SHP77 treated with DMSO at 0.1 percent for 48 hours (cell line): ENCODE data around the gene KLF11.
A peak's percentile ranks its signal among the peaks of the same experiment; 100 is the strongest.

ENCODE experiments used
- DNase-seq: peaks from one replicate; lab custom pipeline; 2025; lab: John Stamatoyannopoulos, UW

KLF11 gene

GRCh38 chr2:10042301-10043161, 819 bp upstream of the KLF11 start:
- no peak for DNase-seq

DNA sequence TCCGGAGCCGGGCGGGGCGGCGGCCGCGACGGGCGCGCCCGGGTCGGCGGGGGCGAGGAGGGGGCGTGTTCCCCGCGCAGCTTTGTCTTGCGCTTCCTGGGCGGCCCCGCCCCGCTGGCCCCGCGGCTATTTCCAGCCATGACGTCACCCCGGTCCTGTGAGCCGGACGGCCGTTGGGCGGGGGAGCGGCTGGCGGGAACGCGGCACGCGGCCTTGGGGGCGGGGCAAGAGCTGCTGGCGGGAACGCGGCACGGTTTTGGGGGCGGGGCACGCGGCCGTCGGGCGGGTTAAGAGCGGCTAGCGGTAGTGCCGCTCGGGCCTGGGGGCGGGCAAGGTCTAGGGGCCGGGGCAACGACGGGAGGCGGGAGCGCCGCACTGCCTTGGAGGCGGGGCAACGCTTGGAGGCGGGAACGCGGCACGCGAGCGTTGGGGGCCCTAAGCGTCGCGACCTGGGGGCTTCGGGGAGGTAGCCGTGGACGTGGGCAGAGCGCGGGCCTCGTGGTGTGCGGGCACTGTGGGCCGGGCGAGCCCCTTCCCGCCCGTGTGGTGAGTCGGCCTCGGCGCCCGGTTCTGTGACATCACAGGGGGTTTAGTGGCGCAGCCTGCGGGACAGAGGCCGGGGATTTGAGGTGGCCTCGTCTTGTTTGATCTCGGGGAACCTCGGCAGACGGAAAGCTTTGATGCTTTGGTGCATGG, 704 bp downstream of the KLF11 start:
- DNase-seq = peak; percentile 64

GRCh38 chr2:10045561-10046355, 2.4 kb downstream of the KLF11 start:
- no peak for DNase-seq

- DNase-seq = no peak
Observed at GRCh38 chr2:10046931-10047330, 3.6 kb downstream of the KLF11 start.

DNA sequence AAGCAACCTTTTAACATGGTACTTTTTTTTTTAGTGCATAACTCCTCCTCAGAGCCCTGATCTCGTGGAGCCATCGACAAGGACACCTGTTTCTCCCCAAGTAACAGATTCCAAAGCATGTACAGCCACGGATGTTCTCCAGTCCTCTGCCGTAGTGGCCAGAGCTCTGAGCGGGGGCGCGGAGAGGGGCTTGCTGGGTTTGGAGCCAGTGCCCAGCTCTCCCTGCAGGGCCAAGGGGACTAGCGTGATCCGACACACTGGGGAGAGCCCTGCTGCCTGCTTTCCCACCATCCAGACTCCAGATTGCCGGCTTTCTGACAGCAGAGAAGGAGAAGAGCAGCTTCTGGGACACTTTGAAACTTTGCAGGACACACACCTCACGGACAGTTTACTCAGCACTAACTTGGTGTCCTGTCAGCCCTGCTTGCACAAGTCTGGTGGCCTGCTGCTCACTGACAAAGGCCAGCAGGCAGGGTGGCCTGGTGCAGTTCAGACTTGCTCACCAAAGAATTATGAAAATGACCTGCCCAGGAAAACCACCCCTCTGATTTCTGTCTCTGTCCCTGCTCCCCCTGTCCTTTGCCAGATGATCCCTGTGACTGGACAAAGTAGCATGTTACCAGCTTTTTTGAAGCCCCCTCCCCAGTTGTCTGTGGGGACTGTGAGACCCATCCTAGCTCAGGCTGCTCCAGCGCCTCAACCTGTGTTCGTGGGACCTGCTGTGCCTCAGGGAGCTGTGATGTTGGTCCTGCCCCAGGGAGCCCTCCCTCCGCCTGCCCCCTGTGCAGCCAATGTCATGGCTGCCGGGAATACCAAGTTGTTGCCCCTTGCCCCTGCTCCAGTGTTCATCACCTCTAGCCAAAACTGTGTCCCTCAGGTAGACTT, 4.5 kb downstream of the KLF11 start:
- no peak for DNase-seq

- DNase-seq = peak; percentile 66
Observed at GRCh38 chr2:10048501-10049171, 5.3 kb downstream of the KLF11 start.

DNA sequence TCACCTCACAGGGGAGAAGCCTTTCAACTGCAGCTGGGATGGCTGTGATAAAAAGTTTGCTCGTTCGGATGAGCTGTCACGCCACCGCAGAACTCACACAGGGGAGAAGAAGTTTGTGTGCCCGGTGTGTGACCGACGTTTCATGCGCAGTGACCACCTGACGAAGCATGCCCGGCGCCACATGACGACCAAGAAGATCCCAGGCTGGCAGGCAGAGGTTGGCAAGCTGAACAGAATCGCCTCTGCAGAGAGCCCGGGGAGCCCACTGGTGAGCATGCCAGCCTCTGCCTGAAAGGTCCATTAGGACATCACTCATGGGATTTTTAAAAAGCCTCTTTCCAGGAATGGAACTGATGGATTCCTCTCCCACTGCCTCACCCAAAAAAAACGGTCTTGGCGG, 8.9 kb downstream of the KLF11 start:
- DNase-seq = no peak

- DNase-seq = no peak
Observed at GRCh38 chr2:10053351-10053750, 10.0 kb downstream of the KLF11 start.

DNA sequence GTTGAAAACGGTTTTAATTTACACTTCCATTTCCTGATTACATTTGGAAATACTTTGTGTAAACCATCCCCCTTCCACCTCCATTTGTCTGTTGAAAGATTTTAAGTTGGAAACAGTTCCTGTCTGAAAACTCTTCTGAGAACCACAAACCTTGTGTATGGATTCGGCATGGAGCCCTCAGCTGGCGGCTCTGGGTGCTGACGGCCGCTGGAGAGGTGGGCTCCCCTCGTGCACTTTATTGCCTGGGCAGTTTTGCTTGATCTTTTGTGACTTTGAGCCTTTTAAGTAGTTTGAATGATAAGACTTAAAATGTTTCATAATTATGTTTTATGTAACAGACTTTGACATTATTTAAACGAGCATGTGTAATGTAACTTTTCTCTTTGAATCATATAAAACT, 11.1 kb downstream of the KLF11 start:
- no peak for DNase-seq

DNA sequence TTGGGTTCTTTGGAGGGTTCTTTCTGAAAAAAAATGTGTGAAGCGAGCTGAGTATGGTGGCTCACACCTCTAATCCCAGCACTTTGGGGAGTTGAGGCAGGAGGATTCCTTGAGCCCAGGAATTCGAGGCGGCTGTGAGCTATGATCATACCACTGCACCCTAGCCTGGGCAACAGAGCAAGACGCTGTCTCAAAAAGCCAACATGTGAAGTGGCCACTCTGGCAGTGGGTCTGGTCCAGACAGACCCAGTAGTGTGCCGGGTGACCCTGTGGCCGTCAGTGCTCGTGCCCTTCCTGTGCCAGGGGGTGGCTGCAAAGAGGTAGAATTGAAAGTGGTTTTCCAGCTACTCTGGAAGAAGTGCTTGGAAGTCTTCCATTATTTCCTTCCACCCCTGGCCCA, 11.6 kb downstream of the KLF11 start:
- DNase-seq = no peak

DNA sequence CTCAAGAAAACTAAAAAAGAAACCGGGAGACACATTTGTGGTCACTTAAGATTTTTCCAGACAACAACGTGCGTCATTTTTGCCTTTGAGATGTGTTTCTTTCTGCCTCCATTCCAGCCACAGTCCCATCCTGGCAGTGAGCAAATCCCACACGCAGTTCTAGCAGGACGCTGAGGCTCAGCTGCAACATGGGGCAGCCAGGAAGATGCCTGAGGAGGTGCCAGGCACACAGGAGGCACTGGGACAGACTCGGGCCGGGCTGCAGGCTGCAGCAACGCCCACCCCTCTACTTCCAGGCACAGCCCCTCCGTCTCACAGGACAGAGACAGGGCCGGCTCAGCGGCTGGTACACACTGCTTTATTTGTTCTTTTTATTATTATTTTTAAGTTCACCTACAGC, 13.1 kb downstream of the KLF11 start:
- DNase-seq = no peak

DNA sequence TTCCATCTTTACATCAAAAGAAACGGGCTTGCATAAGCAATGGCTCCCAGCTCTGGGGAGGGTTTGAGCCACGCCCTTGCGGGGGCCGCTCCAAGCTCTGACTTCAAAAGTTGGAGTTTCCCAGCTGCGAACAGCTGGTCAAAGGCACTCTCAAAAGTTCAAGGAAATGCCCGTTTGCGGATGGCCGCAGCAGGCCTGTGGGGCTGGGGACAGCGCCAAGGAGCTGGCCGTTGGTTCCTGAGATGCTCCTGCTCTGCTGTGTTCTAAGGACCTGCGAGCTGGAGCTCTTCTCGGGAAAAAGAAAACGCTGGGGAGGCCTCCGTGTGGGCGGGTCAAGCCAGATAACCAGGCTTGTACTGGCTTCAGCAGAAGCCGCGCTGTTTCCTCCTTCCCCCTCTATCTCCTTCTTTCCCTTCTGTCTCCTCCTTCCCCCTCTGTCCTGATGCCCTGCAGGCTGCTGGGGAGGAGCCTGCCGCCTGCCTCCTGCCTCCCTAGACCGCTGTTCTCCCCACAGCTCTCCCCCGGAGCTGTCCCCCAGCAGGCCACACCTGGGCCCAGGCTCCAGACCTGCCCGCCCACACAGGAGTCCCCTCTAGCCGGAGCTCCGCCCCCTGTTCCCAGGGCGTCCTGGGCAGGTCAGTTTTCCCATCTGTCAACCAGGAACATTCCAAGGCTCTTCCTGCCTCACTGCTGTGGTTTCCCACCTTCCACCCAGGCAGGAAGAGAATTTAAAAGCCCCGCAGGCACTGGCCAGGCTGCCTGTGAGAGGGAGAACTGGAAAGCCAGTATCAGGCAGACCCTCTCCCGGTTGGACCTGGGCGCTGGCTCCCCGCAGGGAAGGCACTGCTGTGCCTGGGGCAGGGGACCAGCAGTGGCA, 14.1 kb downstream of the KLF11 start:
- no peak for DNase-seq

DNA sequence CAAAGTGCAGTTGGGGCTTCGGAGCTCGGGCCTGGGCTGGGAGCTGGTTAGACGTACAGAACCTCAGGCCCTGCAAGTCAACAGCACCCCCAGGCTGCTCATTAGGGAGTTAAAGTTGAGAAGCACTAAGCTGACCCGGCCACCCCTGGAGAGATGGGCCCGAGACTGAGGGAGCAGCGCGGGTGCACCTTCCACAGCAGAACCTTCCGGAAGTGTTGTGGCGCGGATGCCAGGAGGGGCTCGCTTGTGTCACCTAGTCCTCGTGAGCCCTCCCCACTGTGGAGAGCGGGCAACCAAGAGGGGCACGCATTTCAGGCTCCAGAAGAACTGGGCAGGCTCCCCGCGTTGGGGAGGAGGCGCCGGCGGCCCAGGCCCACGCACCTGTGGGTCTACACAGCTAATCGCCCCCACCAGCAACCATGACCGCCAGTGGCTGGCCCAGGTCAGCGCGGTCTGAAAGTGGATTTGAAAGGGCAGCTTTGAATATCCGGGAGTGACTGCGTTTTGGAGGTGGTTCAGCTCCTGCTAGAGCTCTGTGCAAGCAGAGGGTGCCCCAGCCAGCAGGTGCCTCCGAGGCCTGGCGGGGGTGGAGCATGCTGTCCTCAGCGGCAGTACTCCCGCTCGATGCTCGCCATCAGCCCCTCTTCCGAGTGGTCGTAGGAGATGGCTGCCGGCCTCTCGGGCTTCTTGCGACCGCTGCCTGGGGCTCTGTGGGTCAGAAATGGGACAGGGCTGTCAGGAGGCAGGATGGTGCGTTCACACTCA, 15.1 kb downstream of the KLF11 start:
- no peak for DNase-seq

- DNase-seq = no peak
Observed at GRCh38 chr2:10059016-10059351, 15.6 kb downstream of the KLF11 start.

DNA sequence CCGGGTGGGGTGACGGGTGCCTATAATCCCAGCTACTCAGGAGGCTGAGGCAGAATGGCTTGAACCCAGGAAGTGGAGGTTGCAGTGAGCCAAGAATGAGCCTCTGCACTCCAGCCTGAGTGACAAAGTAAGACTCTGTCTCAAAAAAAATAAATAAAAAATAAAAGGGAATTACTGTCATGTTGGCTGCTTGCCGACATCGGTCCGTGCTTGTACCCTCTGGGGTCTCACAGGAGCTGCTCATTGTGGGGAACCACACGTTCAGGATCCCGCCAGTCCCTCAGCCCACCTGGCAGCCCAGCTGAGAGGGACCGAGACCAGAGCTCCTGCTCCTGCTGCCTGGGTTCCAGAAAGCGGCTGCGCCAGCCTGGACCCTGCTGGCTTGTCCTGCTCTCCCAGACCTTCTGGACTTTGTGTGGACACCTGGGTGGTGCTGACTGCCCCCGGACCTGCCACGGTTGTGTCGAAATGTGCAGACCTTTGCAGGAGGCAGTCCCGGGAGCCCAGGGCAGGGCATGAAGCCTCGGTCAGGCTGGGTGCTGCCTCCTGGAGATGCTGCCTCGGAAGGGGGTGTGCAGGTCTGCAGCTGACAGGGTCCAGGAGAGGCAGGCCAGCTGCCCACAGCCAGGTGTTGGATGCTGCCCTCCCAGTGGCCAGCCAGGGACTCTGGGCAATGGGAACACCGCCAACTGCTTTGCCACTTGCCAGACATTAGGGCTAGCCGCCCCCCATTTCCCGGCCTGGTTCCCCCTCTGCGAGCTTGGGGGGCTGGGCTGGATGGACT, 16.4 kb downstream of the KLF11 start:
- DNase-seq = no peak

DNA sequence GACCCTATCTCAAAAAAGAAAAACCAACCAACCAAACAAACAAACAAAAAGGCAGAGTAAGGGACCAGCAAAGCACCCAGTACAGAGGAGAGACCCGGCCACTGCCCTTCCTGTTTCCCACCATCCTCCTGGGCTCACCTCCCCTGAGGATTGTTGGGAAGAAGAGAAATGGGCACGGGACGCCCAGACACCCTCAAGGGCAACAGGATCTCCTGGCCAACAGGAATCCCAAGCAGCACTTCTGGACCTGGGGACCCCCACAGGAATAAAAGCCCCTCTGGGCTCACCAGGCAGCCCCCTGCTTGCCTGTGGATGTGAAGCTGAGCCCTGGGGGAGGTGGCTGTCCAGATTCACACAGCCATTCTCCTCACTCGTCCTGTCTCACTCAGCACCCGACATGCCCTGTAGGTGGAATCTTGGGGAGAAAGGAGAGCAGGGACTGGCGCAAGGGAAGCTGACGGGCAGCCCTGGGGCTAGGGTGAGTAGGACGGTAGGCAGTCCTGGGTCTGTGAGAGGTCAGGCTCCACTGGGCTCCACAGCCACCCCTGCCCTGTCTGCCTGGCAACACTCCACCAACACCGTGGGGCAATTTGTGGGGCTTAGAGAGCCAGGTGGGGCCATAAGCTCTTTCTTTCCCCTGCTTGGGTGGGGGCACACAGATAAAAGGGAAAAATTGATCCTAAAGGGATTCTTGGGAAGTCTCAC, 18.0 kb downstream of the KLF11 start:
- no peak for DNase-seq

- DNase-seq = no peak
Observed at GRCh38 chr2:10062931-10063365, 19.6 kb downstream of the KLF11 start.

DNA sequence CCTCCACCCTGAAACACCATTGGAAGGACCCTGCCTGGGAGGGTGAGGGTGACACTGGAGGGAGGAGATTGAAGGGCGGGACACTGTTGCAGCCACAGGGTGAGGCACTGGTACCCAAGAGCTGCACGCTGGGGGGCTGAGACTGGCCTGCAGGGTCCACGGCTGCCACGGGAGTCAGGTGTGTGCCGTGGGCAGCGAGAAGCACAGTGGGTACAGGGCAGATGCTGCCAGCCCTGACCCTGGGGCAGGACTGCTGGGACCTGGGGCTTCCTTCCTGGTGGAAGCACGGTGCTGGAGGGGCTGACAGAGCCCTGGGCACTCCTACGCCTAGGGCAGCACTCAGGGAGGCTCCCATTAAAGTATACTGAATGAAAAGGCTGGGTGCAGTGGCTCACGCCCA, 20.2 kb downstream of the KLF11 start:
- no peak for DNase-seq
